GM12878 (cell line): ENCODE data around the gene C19orf47. TPM values are rescaled to one million over a fixed set of nuclear protein-coding genes. Genes with fewer than 3 reads are reported as not detected.
A peak's percentile ranks its signal among the peaks of the same experiment; 100 is the strongest.

ENCODE experiments used
- EGR1 ChIP-seq, 2 experiments: IDR thresholded peaks; 1 replicate in 1 of 2; 2 replicates in 1 of 2; pipeline ENCODE4 v1.6.1; 2011 to 2012; ENCODE audit warnings: low read depth in 2 of 2, low read length in 2 of 2, borderline replicate concordance in 1 of 2, mild to moderate bottlenecking in 1 of 2, moderate library complexity in 1 of 2
- HDAC6 ChIP-seq: fragments of 200-600 bp; sonication (generic); IDR thresholded peaks from one replicate; pipeline ENCODE4 v1.8.0; 2017; ENCODE audit warnings: antibody characterized with exemption; ENCODE audit not compliant: unreplicated experiment
- JUND ChIP-seq: IDR thresholded peaks from 2 replicates; pipeline ENCODE4 v1.6.1; 2012; ENCODE audit warnings: low read depth, mild to moderate bottlenecking, low read length, improper control_type of control experiment, moderate library complexity
- KLF5 ChIP-seq: fragments of 450-650 bp; IDR thresholded peaks from 2 replicates; pipeline ENCODE4 v1.6.1; 2014; ENCODE audit warnings: mild to moderate bottlenecking; ENCODE audit not compliant: partially characterized antibody
- LARP7 ChIP-seq: fragments of 450-650 bp; IDR thresholded peaks from 2 replicates; pipeline ENCODE4 v1.6.1; 2017; ENCODE audit warnings: mild to moderate bottlenecking
- NR2C1 ChIP-seq: fragments of 450-650 bp; IDR thresholded peaks from 2 replicates; pipeline ENCODE4 v1.6.1; 2017; ENCODE audit warnings: antibody characterized with exemption, mild to moderate bottlenecking, moderate library complexity
- NR2F1 ChIP-seq: fragments of 450-650 bp; conservative IDR thresholded peaks from 2 replicates; pipeline ENCODE4 v1.6.1; 2017; ENCODE audit warnings: mild to moderate bottlenecking
- POU2F2 ChIP-seq: IDR thresholded peaks from 3 replicates; pipeline ENCODE4 v1.6.1; 2011; ENCODE audit warnings: low read depth, mild to moderate bottlenecking, low read length, borderline replicate concordance
- REST ChIP-seq: IDR thresholded peaks from 2 replicates; pipeline ENCODE4 v1.6.1; 2012; ENCODE audit warnings: mild to moderate bottlenecking, low read depth, low read length
- SIN3A ChIP-seq: IDR thresholded peaks from 2 replicates; pipeline ENCODE4 v1.6.1; 2012; ENCODE audit warnings: low read depth, low read length, improper control_type of control experiment
- SRF ChIP-seq, 2 experiments: IDR thresholded peaks; 2 replicates each; pipeline ENCODE4 v1.6.1; 2011; ENCODE audit warnings: low read depth in 2 of 2, low read length in 2 of 2, mild to moderate bottlenecking in 1 of 2, moderate library complexity in 1 of 2
- SUPT20H ChIP-seq: IDR thresholded peaks from 2 replicates; pipeline ENCODE4 v1.6.1; 2011; ENCODE audit warnings: low read depth, mild to moderate bottlenecking, low read length, moderate library complexity, borderline replicate concordance; ENCODE audit not compliant: control insufficient read depth
- YY1 ChIP-seq: IDR thresholded peaks from 2 replicates; pipeline ENCODE4 v1.6.1; 2011; ENCODE audit warnings: low read depth, mild to moderate bottlenecking, low read length
- polyA plus RNA-seq, 11 experiments: library from polyadenylated mRNA; depleted of rRNA in 4 of 11; unstranded in 6 of 11; stranded (reverse) in 5 of 11; fragments of >200 nt; fragmentation: Nextera tagmentation in 4 of 11; fragmentation: Illumina TruSeq in 1 of 11; extraction: Ambion mirVana in 4 of 11; extraction: Trizol in 1 of 11; gene quantifications; 1 replicate in 1 of 11; 2 replicates in 10 of 11; pipeline versions ENCODE4 v1.2.1 to v1.2.3, GENCODE V29; 2011 to 2016; ENCODE audit warnings: inconsistent platforms in 2 of 11, missing spikeins in 2 of 11, low read depth in 1 of 11
- total RNA-seq, 4 experiments: library from RNA; depleted of rRNA in 3 of 4; stranded (reverse); fragments of >200 nt in 3 of 4; fragmentation: Illumina TruSeq in 1 of 4; extraction: Trizol in 1 of 4; gene quantifications; 2 replicates each; pipeline versions ENCODE4 v1.2.1 to v1.2.3, GENCODE V29; 2013 to 2021
- TF ChIP-seq, protein P1 (sequence below): fragments of 450-650 bp; IDR thresholded peaks from 2 replicates; pipeline ENCODE4 v1.6.1; 2017; ENCODE audit warnings: mild to moderate bottlenecking
- TF ChIP-seq, protein P2 (sequence below): fragments of 450-650 bp; IDR thresholded peaks from 2 replicates; pipeline ENCODE4 v1.6.1; 2017; ENCODE audit warnings: antibody characterized with exemption, mild to moderate bottlenecking, moderate library complexity
- TF ChIP-seq, protein P3 (sequence below): IDR thresholded peaks from 2 replicates; pipeline ENCODE4 v1.6.1; 2012; ENCODE audit warnings: low read depth, low read length, improper control_type of control experiment
- TF ChIP-seq, protein P4 (sequence below): IDR thresholded peaks from 2 replicates; pipeline ENCODE4 v1.6.1; 2011; ENCODE audit warnings: mild to moderate bottlenecking, low read depth, low read length, moderate library complexity; ENCODE audit not compliant: insufficient replicate concordance

The C19orf47 gene
- total and polyA plus RNA-seq, 10 of the 15 experiments (the other 5 are each of a cell fraction or from before 2014, with no cell fraction given), result 0.11 to 29.1 (median 20.2) TPM

DNA sequence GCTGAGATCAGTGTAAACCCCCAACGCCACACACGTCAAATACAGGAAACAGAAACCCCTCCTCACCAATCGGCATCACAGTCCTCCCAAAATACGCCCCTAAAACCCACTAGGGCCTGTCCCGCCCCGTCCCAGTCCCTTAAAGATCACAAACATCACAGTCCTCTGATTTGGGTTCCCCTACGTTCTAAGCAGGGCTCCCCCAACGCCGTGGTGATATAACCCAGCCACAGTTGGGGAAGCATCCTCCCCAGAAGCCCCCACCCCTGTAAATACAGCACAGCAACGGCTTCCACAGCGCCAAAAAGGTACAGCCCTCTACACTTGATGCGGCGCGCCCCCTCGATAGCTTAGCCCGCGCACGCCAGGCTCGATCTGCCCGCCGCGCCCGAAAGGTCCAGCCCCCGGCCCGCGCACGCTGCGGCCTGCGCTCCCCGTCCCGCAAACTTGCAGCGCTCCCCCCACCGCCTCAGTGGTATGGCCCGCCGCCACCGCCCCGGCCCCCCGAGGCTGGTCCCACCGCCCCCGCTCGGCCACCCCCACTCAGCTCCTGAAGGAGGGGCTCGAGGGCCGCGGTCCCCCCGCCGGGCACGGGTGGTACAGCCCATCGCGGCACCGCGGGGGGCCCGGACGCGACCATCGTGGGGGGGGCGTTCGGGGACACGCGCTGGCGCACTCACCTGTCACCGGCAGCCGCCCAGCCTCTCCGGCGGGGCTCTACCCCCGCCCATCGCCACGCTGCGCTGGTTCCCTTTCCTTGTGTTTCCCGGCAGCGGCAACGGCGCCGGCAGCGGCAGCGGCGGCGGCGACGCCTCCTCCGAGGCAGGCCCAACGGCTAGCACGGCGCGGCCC is 63.5 kb downstream of the C19orf47 start, which contains the start of gene AKT2 (continued):
- TF ChIP-seq, protein P1, sequence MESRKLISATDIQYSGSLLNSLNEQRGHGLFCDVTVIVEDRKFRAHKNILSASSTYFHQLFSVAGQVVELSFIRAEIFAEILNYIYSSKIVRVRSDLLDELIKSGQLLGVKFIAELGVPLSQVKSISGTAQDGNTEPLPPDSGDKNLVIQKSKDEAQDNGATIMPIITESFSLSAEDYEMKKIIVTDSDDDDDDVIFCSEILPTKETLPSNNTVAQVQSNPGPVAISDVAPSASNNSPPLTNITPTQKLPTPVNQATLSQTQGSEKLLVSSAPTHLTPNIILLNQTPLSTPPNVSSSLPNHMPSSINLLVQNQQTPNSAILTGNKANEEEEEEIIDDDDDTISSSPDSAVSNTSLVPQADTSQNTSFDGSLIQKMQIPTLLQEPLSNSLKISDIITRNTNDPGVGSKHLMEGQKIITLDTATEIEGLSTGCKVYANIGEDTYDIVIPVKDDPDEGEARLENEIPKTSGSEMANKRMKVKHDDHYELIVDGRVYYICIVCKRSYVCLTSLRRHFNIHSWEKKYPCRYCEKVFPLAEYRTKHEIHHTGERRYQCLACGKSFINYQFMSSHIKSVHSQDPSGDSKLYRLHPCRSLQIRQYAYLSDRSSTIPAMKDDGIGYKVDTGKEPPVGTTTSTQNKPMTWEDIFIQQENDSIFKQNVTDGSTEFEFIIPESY, result no peak
- TF ChIP-seq JUND (peak; percentile 95), YY1 (peak; percentile 43; the same call in 1 of the 2 replicates), REST (no peak), LARP7 (peak; percentile 42; the same call in 1 of the 2 replicates), POU2F2 (peak; percentile 75; the same call in 2 of the 3 replicates), EGR1 (IDR thresholded peaks at IDR 0.05; ENCODE audit: borderline replicate concordance in 1 of 2, low read depth in 2 of 2, low read length in 2 of 2) (peak in 1 of 2 experiments; percentile 91; a peak in 2 of 3 replicates), KLF5 (peak; percentile 91), NR2C1 (no peak), NR2F1 (0 out of 2 replicates have a peak, but pooled peaks have one; percentile 43), SRF (IDR thresholded peaks at IDR 0.05; ENCODE audit: low read depth in 2 of 2, low read length in 2 of 2) (no peak), SIN3A (no peak; the same call in 1 of the 2 replicates), HDAC6 (peak; percentile 47), SUPT20H (no peak)
- TF ChIP-seq, protein P2, sequence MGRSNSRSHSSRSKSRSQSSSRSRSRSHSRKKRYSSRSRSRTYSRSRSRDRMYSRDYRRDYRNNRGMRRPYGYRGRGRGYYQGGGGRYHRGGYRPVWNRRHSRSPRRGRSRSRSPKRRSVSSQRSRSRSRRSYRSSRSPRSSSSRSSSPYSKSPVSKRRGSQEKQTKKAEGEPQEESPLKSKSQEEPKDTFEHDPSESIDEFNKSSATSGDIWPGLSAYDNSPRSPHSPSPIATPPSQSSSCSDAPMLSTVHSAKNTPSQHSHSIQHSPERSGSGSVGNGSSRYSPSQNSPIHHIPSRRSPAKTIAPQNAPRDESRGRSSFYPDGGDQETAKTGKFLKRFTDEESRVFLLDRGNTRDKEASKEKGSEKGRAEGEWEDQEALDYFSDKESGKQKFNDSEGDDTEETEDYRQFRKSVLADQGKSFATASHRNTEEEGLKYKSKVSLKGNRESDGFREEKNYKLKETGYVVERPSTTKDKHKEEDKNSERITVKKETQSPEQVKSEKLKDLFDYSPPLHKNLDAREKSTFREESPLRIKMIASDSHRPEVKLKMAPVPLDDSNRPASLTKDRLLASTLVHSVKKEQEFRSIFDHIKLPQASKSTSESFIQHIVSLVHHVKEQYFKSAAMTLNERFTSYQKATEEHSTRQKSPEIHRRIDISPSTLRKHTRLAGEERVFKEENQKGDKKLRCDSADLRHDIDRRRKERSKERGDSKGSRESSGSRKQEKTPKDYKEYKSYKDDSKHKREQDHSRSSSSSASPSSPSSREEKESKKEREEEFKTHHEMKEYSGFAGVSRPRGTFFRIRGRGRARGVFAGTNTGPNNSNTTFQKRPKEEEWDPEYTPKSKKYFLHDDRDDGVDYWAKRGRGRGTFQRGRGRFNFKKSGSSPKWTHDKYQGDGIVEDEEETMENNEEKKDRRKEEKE, result peak; percentile 85
- TF ChIP-seq, protein P3, sequence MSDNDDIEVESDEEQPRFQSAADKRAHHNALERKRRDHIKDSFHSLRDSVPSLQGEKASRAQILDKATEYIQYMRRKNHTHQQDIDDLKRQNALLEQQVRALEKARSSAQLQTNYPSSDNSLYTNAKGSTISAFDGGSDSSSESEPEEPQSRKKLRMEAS, result no peak
- TF ChIP-seq, protein P4, sequence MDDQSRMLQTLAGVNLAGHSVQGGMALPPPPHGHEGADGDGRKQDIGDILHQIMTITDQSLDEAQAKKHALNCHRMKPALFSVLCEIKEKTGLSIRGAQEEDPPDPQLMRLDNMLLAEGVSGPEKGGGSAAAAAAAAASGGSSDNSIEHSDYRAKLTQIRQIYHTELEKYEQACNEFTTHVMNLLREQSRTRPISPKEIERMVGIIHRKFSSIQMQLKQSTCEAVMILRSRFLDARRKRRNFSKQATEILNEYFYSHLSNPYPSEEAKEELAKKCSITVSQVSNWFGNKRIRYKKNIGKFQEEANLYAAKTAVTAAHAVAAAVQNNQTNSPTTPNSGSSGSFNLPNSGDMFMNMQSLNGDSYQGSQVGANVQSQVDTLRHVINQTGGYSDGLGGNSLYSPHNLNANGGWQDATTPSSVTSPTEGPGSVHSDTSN, result peak; percentile 6
